ENCODE data around the gene DHRS4L2.

DNA sequence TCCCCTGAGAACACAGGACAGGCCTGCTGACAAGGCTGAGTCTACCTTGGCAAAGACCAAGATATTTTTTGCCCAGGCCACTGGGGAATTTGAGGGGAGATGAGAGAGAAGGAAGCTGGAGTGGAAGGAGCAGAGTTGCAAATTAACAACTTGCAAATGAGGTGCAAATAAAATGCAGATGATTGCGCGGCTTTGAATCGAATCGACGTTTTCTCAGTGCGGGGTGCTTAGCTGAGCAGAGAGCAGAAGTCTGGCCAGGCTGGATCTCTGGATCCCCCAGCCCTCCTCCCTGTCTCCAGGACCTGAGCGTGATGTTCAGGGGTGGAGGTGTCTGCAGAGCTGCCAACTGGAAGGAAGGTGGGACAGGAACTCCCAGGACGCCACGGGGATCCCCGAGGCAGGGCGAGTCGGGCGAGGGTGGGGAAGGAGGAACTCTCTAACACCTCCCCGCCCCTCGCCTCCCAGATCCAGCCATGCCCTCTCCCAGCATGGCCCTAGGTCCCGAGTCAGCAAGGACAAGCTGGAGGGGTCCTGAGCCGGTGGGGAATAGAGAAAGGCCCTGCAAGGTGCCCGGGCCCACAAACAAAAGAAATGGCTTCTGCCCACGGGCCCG, 62.6 kb downstream of the DHRS4L2 start:
- TF ChIP-seq, protein P1, sequence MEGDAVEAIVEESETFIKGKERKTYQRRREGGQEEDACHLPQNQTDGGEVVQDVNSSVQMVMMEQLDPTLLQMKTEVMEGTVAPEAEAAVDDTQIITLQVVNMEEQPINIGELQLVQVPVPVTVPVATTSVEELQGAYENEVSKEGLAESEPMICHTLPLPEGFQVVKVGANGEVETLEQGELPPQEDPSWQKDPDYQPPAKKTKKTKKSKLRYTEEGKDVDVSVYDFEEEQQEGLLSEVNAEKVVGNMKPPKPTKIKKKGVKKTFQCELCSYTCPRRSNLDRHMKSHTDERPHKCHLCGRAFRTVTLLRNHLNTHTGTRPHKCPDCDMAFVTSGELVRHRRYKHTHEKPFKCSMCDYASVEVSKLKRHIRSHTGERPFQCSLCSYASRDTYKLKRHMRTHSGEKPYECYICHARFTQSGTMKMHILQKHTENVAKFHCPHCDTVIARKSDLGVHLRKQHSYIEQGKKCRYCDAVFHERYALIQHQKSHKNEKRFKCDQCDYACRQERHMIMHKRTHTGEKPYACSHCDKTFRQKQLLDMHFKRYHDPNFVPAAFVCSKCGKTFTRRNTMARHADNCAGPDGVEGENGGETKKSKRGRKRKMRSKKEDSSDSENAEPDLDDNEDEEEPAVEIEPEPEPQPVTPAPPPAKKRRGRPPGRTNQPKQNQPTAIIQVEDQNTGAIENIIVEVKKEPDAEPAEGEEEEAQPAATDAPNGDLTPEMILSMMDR (IDR thresholded peaks at IDR 0.05; ENCODE audit: low read length): no peak
- TF ChIP-seq EZH2phosphoT487 (IDR thresholded peaks at IDR 0.05; ENCODE audit: low read length): no peak

All from MM.1S (cell line).